Measurements from ENCODE around the gene TEX35.

TEX35 gene

DNA sequence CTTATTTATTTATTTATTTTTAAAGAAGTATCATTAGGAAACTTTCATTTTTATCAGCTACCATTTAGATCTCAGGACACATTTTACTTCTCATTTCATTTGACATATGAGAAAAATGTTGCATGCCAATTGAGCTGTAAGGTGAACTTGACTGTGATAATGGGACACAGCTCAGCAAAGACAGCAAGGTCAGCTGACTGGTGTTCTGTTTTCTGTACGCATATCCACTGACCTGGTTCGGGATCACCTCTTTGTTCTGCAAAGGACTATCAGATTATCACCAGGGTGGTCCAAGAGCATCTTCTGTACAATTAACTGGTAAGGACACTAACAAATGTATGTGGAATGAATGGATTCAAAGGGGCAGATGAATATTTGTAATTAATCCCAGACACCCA lies 51.9 kb downstream of the TEX35 start:
- H3K27ac ChIP-seq (ENCODE audit: low read depth, low read length), result no peak overlapping the region
- H3K4me3 ChIP-seq (ENCODE audit: low read depth in 1 of 5, low read length in 5 of 5), result no peak overlapping the region
- H3K36me3 ChIP-seq (ENCODE audit: control insufficient read depth in 5 of 5, insufficient read depth in 5 of 5, low read length in 5 of 5), result no peaks in the 10 kb centered on the region
- H3K9ac ChIP-seq (ENCODE audit: low read length in 5 of 5), result no peak overlapping the region
- H3K4me1 ChIP-seq (ENCODE audit: control insufficient read depth in 5 of 5, insufficient read depth in 5 of 5, low read length in 5 of 5), result no peaks in the 10 kb centered on the region
- H3K27me3 ChIP-seq (ENCODE audit: control insufficient read depth in 5 of 5, insufficient read depth in 4 of 5, low read length in 5 of 5), result no peaks in the 10 kb centered on the region
- H3K9me3 ChIP-seq (ENCODE audit: control insufficient read depth in 5 of 5, low read length in 5 of 5), result peaks cover 0 to 6% (median 0%) of the 10 kb centered on the region in 5 donors

- no peak overlapping the region for H3K9ac ChIP-seq (ENCODE audit: low read length in 5 of 5)
- no peaks in the 10 kb centered on the region for H3K36me3 ChIP-seq (ENCODE audit: control insufficient read depth in 5 of 5, insufficient read depth in 5 of 5, low read length in 5 of 5)
- H3K27me3 ChIP-seq (ENCODE audit: control insufficient read depth in 5 of 5, insufficient read depth in 4 of 5, low read length in 5 of 5), result no peaks in the 10 kb centered on the region
- H3K4me1 ChIP-seq (ENCODE audit: control insufficient read depth in 5 of 5, insufficient read depth in 5 of 5, low read length in 5 of 5), result no peaks in the 10 kb centered on the region
- H3K9me3 ChIP-seq (ENCODE audit: control insufficient read depth in 5 of 5, low read length in 5 of 5), result peaks cover 0 to 6% (median 0%) of the 10 kb centered on the region in 5 donors
- H3K27ac ChIP-seq (ENCODE audit: low read depth, low read length), result no peak overlapping the region
- H3K4me3 ChIP-seq (ENCODE audit: low read depth in 1 of 5, low read length in 5 of 5), result no peak overlapping the region
Observed at GRCh38 chr1:178565586-178565985, 52.7 kb downstream of the TEX35 start.

- no peak overlapping the region for H3K9ac ChIP-seq (ENCODE audit: low read length in 5 of 5)
- no peaks in the 10 kb centered on the region for H3K27me3 ChIP-seq (ENCODE audit: control insufficient read depth in 5 of 5, insufficient read depth in 4 of 5, low read length in 5 of 5)
- H3K4me1 ChIP-seq (ENCODE audit: control insufficient read depth in 5 of 5, insufficient read depth in 5 of 5, low read length in 5 of 5), result no peaks in the 10 kb centered on the region
- no peak overlapping the region for H3K4me3 ChIP-seq (ENCODE audit: low read depth in 1 of 5, low read length in 5 of 5)
- peaks cover 0 to 6% (median 0%) of the 10 kb centered on the region in 5 donors for H3K9me3 ChIP-seq (ENCODE audit: control insufficient read depth in 5 of 5, low read length in 5 of 5)
- H3K36me3 ChIP-seq (ENCODE audit: control insufficient read depth in 5 of 5, insufficient read depth in 5 of 5, low read length in 5 of 5), result no peaks in the 10 kb centered on the region
- H3K27ac ChIP-seq (ENCODE audit: low read depth, low read length), result no peak overlapping the region
Observed at GRCh38 chr1:178566187-178566586, 53.3 kb downstream of the TEX35 start.

DNA sequence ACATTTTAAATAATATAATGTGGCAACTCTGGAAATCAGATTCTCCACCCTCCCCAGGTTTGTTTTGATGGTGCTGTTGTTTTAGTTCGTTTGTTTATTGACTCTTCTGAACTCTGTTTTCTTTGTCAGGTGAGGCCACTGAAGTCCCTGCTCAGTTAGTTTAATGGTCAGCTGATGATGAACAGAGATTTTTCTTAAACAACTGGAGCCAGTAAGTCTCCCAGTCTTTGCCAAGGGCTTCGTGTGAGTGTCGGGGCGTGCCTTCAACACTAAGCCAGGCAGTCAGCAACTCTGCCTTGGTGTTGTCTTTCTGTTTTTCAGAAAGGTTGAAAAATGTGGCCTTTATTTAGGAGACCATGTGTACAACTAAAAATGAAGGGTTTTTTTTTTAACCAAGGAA lies 58.9 kb downstream of the TEX35 start:
- Histone ChIP-seq H3K4me3 (ENCODE audit: low read depth in 1 of 5, low read length in 5 of 5) (no peak overlapping the region), H3K9me3 (ENCODE audit: control insufficient read depth in 5 of 5, low read length in 5 of 5) (peaks cover 0 to under 1% (median 0%) of the 10 kb centered on the region in 5 donors), H3K36me3 (ENCODE audit: control insufficient read depth in 5 of 5, insufficient read depth in 5 of 5, low read length in 5 of 5) (no peaks in the 10 kb centered on the region), H3K27ac (ENCODE audit: low read depth, low read length) (no peak overlapping the region), H3K9ac (ENCODE audit: low read length in 5 of 5) (no peak overlapping the region), H3K27me3 (ENCODE audit: control insufficient read depth in 5 of 5, insufficient read depth in 4 of 5, low read length in 5 of 5) (no peaks in the 10 kb centered on the region), H3K4me1 (ENCODE audit: control insufficient read depth in 5 of 5, insufficient read depth in 5 of 5, low read length in 5 of 5) (no peaks in the 10 kb centered on the region)

All from subcutaneous abdominal adipose tissue (tissue), 5 donors.